HG03378 (cell line): ENCODE data around the gene PTX4.
A peak's percentile ranks its signal among the peaks of the same experiment; 100 is the strongest.
"Not testable (repeated sequence)": the region's sequence is repeated elsewhere in the genome, so short reads cannot be mapped to it uniquely, and the experiment has no call there.

ENCODE experiments used
- ATAC-seq: cut with Tn5 transposase; IDR thresholded peaks from one replicate; pipeline ENCODE4 v1.9.1; 2021; ENCODE audit warnings: mild to moderate bottlenecking, moderate library complexity; ENCODE audit not compliant: unreplicated experiment

PTX4 gene

GRCh38 chr16:1486551-1487390, 2.0 kb downstream of the PTX4 start:
- no peak for ATAC-seq

GRCh38 chr16:1485847-1486496, 2.8 kb downstream of the PTX4 start:
- no peak for ATAC-seq

- ATAC-seq, result no peak
Observed at GRCh38 chr16:1481906-1482835, 6.6 kb downstream of the PTX4 start.

- ATAC-seq, result not testable (repeated sequence)
Observed at GRCh38 chr16:1478937-1479336, 9.8 kb downstream of the PTX4 start.

GRCh38 chr16:1477033-1477432, 11.7 kb downstream of the PTX4 start:
- ATAC-seq, result no peak

- ATAC-seq, result no peak
Observed at GRCh38 chr16:1475552-1476114, 13.1 kb downstream of the PTX4 start.

GRCh38 chr16:1474796-1475551, 13.8 kb downstream of the PTX4 start, which contains the start of gene CLCN7:
Gene CLCN7 (minus strand): TSS chr16:1475028. CDS start chr16:1474974, 54 bp downstream.
- peak; percentile 57 for ATAC-seq

GRCh38 chr16:1474082-1474795, 14.5 kb downstream of the PTX4 start:
- no peak for ATAC-seq

GRCh38 chr16:1472974-1473373, 15.8 kb downstream of the PTX4 start:
- ATAC-seq, result no peak

- no peak for ATAC-seq
Observed at GRCh38 chr16:1471569-1472194, 17.1 kb downstream of the PTX4 start.

- no peak for ATAC-seq
Observed at GRCh38 chr16:1470481-1471251, 18.1 kb downstream of the PTX4 start.

- ATAC-seq, result no peak
Observed at GRCh38 chr16:1469693-1470201, 19.0 kb downstream of the PTX4 start.

GRCh38 chr16:1469141-1469540, 19.6 kb downstream of the PTX4 start:
- ATAC-seq, result not testable (repeated sequence)

- ATAC-seq, result no peak
Observed at GRCh38 chr16:1468426-1468810, 20.3 kb downstream of the PTX4 start.

GRCh38 chr16:1466968-1467521, 21.7 kb downstream of the PTX4 start:
- no peak for ATAC-seq

GRCh38 chr16:1466054-1466453, 22.7 kb downstream of the PTX4 start:
- no peak for ATAC-seq

- ATAC-seq, result no peak
Observed at GRCh38 chr16:1465567-1465915, 23.2 kb downstream of the PTX4 start.
